HEK293 (cell line): ENCODE measurements around the gene PNPLA3.

Experiments
- CTCF ChIA-PET: fragments of 350-600 bp; formaldehyde crosslinking; extraction: SDS; loops from one replicate; lab custom pipeline; 2021; ENCODE audit warnings: antibody characterized with exemption; lab: Yijun Ruan, JAX
- POLR2A ChIA-PET: fragments of 300-600 bp; formaldehyde crosslinking; extraction: SDS; loops from one replicate; lab custom pipeline; 2020; ENCODE audit warnings: antibody characterized with exemption, inconsistent platforms; lab: Yijun Ruan, JAX
- H3K27ac ChIP-seq: fragments of 200-500 bp; sonication (Bioruptor generic); 2 replicates; pipeline ENCODE4 v1.5.1; 2014; ENCODE audit warnings: low read depth, low read length, control low read depth, inconsistent platforms; ENCODE audit errors: extremely low read depth
- H3K36me3 ChIP-seq, 2 experiments: fragments of 200-500 bp in 1 of 2; sonication (Bioruptor generic) in 1 of 2; 1 replicate in 1 of 2; 2 replicates in 1 of 2; pipeline ENCODE4 v1.5.1; 2014 to 2017; ENCODE audit warnings: inconsistent platforms in 2 of 2, low read length in 2 of 2; ENCODE audit not compliant: control insufficient read depth in 2 of 2, insufficient read depth in 1 of 2
- H3K4me1 ChIP-seq: fragments of 200-500 bp; sonication (Bioruptor generic); 2 replicates; pipeline ENCODE4 v1.5.1; 2014; ENCODE audit warnings: mild to moderate bottlenecking, low read length, inconsistent platforms; ENCODE audit not compliant: control insufficient read depth, insufficient read depth
- H3K4me3 ChIP-seq: 2 replicates; pipeline ENCODE4 v1.5.1; 2011; ENCODE audit warnings: low read depth, mild to moderate bottlenecking, control low read depth, low read length, moderate library complexity
- H3K9me3 ChIP-seq: fragments of 200-500 bp; sonication (Bioruptor generic); 2 replicates; pipeline ENCODE4 v1.5.1; 2014; ENCODE audit warnings: low read depth, low read length, inconsistent platforms; ENCODE audit not compliant: control insufficient read depth, insufficient read depth
- BCL11A ChIP-seq: fragments of 450-650 bp; formaldehyde crosslinking; IDR thresholded peaks from 2 replicates; pipeline ENCODE4 v1.5.1; 2016; ENCODE audit warnings: low read depth, missing biosample characterization, missing genetic modification characterization
- GLIS2 ChIP-seq: fragments of 450-650 bp; formaldehyde crosslinking; IDR thresholded peaks from 2 replicates; pipeline ENCODE4 v1.5.1; 2016; ENCODE audit warnings: missing biosample characterization, missing genetic modification characterization
- HOXC10 ChIP-seq: sonication (generic); formaldehyde crosslinking; IDR thresholded peaks from 2 replicates; pipeline ENCODE4 v1.8.1; 2023; ENCODE audit warnings: mild to moderate bottlenecking, missing genetic modification reagents
- IKZF3 ChIP-seq: fragments of 450-650 bp; IDR thresholded peaks from 2 replicates; pipeline ENCODE4 v1.5.0; 2018; ENCODE audit warnings: missing biosample characterization, mild to moderate bottlenecking, missing genetic modification characterization, moderate library complexity
- MZF1 ChIP-seq: fragments of 450-650 bp; formaldehyde crosslinking; IDR thresholded peaks from 2 replicates; pipeline ENCODE4 v1.5.1; 2017; ENCODE audit warnings: missing biosample characterization, missing genetic modification characterization, borderline replicate concordance
- SP3 ChIP-seq: fragments of 450-650 bp; formaldehyde crosslinking; IDR thresholded peaks from 2 replicates; pipeline ENCODE4 v1.5.1; 2016; ENCODE audit warnings: missing biosample characterization, missing genetic modification characterization
- TRIM28 ChIP-seq: IDR thresholded peaks from 2 replicates; pipeline ENCODE4 v1.6.1; 2011; ENCODE audit warnings: low read length, control low read depth, borderline replicate concordance
- ZBTB1 ChIP-seq: fragments of 450-650 bp; formaldehyde crosslinking; IDR thresholded peaks from 2 replicates; pipeline ENCODE4 v1.5.1; 2016; ENCODE audit warnings: missing biosample characterization, missing genetic modification characterization
- ZNF133 ChIP-seq: fragments of 450-650 bp; formaldehyde crosslinking; IDR thresholded peaks from 2 replicates; pipeline ENCODE4 v1.5.1; 2016; ENCODE audit warnings: missing biosample characterization, missing genetic modification characterization
- ZNF248 ChIP-seq: fragments of 450-650 bp; formaldehyde crosslinking; IDR thresholded peaks from 2 replicates; pipeline ENCODE4 v1.5.1; 2017; ENCODE audit warnings: missing biosample characterization, missing genetic modification characterization
- ZNF311 ChIP-seq: fragments of 450-650 bp; formaldehyde crosslinking; IDR thresholded peaks from 2 replicates; pipeline ENCODE4 v1.5.1; 2017; ENCODE audit warnings: missing biosample characterization, missing genetic modification characterization, borderline replicate concordance
- ZNF37A ChIP-seq: fragments of 450-650 bp; IDR thresholded peaks from 2 replicates; pipeline ENCODE4 v1.5.1; 2018; ENCODE audit warnings: missing biosample characterization, missing genetic modification characterization
- ZNF510 ChIP-seq: fragments of 450-650 bp; formaldehyde crosslinking; IDR thresholded peaks from 2 replicates; pipeline ENCODE4 v1.5.1; 2018; ENCODE audit warnings: mild to moderate bottlenecking, missing genetic modification characterization, missing biosample characterization; ENCODE audit not compliant: insufficient replicate concordance
- ZNF707 ChIP-seq: fragments of 450-650 bp; formaldehyde crosslinking; IDR thresholded peaks from 2 replicates; pipeline ENCODE4 v1.5.1; 2016; ENCODE audit warnings: missing biosample characterization, missing genetic modification characterization
- ZNF843 ChIP-seq: fragments of 450-650 bp; formaldehyde crosslinking; IDR thresholded peaks from 2 replicates; pipeline ENCODE4 v1.5.1; 2016; ENCODE audit warnings: missing biosample characterization, missing genetic modification characterization
- TF ChIP-seq, protein P1 (sequence below): fragments of 450-650 bp; formaldehyde crosslinking; IDR thresholded peaks from 2 replicates; pipeline ENCODE4 v1.5.1; 2016; ENCODE audit warnings: missing biosample characterization, missing genetic modification characterization
- TF ChIP-seq, protein P2 (sequence below): fragments of 450-650 bp; formaldehyde crosslinking; IDR thresholded peaks from 2 replicates; pipeline ENCODE4 v1.5.1; 2016; ENCODE audit warnings: missing biosample characterization, missing genetic modification characterization
- TF ChIP-seq, protein P3 (sequence below): fragments of 450-650 bp; formaldehyde crosslinking; IDR thresholded peaks from 2 replicates; pipeline ENCODE4 v1.5.1; 2016; ENCODE audit warnings: missing biosample characterization, missing genetic modification characterization
- TF ChIP-seq, protein P4 (sequence below): fragments of 450-650 bp; formaldehyde crosslinking; IDR thresholded peaks from 2 replicates; pipeline ENCODE4; 2016; ENCODE audit warnings: missing biosample characterization, missing genetic modification characterization

Gene PNPLA3

DNA sequence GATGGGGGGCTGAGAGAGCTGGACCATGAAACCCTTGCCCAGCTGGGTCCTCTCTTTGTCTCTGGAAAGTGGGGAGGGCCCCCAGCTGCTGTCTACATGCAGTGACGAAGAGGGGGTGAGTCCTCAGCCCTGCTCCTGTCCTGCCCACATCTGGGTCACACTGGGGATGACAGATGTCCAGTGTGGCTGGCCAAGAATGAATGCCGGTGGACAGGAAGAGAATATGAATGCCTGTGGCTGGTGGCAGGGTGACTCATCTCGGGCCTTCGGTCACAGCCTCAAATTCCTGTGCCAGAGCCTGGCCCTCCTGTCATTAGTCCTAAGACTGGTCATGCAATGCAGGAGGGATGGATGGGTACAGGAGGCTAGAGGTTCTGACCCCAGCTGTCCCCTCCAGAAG is 2.2 kb upstream of the PNPLA3 start (continued):
- TF ChIP-seq, protein P1, sequence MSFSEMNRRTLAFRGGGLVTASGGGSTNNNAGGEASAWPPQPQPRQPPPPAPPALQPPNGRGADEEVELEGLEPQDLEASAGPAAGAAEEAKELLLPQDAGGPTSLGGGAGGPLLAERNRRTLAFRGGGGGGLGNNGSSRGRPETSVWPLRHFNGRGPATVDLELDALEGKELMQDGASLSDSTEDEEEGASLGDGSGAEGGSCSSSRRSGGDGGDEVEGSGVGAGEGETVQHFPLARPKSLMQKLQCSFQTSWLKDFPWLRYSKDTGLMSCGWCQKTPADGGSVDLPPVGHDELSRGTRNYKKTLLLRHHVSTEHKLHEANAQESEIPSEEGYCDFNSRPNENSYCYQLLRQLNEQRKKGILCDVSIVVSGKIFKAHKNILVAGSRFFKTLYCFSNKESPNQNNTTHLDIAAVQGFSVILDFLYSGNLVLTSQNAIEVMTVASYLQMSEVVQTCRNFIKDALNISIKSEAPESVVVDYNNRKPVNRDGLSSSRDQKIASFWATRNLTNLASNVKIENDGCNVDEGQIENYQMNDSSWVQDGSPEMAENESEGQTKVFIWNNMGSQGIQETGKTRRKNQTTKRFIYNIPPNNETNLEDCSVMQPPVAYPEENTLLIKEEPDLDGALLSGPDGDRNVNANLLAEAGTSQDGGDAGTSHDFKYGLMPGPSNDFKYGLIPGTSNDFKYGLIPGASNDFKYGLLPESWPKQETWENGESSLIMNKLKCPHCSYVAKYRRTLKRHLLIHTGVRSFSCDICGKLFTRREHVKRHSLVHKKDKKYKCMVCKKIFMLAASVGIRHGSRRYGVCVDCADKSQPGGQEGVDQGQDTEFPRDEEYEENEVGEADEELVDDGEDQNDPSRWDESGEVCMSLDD: no peak
- no peak for TF ChIP-seq TRIM28
- no peak for TF ChIP-seq IKZF3 (tag by site-specific recombination)
- no peak for TF ChIP-seq ZNF248
- no peak for TF ChIP-seq GLIS2 (tag by site-specific recombination)
- TF ChIP-seq MZF1 (tag by site-specific recombination): no peak
- TF ChIP-seq, protein P2, sequence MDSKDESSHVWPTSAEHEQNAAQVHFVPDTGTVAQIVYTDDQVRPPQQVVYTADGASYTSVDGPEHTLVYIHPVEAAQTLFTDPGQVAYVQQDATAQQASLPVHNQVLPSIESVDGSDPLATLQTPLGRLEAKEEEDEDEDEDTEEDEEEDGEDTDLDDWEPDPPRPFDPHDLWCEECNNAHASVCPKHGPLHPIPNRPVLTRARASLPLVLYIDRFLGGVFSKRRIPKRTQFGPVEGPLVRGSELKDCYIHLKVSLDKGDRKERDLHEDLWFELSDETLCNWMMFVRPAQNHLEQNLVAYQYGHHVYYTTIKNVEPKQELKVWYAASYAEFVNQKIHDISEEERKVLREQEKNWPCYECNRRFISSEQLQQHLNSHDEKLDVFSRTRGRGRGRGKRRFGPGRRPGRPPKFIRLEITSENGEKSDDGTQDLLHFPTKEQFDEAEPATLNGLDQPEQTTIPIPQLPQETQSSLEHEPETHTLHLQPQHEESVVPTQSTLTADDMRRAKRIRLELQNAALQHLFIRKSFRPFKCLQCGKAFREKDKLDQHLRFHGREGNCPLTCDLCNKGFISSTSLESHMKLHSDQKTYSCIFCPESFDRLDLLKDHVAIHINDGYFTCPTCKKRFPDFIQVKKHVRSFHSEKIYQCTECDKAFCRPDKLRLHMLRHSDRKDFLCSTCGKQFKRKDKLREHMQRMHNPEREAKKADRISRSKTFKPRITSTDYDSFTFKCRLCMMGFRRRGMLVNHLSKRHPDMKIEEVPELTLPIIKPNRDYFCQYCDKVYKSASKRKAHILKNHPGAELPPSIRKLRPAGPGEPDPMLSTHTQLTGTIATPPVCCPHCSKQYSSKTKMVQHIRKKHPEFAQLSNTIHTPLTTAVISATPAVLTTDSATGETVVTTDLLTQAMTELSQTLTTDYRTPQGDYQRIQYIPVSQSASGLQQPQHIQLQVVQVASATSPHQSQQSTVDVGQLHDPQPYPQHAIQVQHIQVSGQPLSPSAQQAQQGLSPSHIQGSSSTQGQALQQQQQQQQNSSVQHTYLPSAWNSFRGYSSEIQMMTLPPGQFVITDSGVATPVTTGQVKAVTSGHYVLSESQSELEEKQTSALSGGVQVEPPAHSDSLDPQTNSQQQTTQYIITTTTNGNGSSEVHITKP: no peak
- TF ChIP-seq ZBTB1 (tag by site-specific recombination): no peak
- TF ChIP-seq SP3 (tag by site-specific recombination): no peak

GRCh38 chr22:43922123-43922522 is 1.5 kb upstream of the PNPLA3 start:
- TF ChIP-seq ZNF37A (no peak), ZNF707 (tag by site-specific recombination) (no peak), HOXC10 (CRISPR knock-in tag) (no peak), ZNF311 (no peak), ZNF843 (tag by site-specific recombination) (no peak), ZNF133 (no peak), BCL11A (tag by site-specific recombination) (no peak), ZNF510 (tag by site-specific recombination) (no peak)
- TF ChIP-seq, protein P3, sequence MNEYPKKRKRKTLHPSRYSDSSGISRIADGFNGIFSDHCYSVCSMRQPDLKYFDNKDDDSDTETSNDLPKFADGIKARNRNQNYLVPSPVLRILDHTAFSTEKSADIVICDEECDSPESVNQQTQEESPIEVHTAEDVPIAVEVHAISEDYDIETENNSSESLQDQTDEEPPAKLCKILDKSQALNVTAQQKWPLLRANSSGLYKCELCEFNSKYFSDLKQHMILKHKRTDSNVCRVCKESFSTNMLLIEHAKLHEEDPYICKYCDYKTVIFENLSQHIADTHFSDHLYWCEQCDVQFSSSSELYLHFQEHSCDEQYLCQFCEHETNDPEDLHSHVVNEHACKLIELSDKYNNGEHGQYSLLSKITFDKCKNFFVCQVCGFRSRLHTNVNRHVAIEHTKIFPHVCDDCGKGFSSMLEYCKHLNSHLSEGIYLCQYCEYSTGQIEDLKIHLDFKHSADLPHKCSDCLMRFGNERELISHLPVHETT (tag by site-specific recombination): no peak
- TF ChIP-seq, protein P4, sequence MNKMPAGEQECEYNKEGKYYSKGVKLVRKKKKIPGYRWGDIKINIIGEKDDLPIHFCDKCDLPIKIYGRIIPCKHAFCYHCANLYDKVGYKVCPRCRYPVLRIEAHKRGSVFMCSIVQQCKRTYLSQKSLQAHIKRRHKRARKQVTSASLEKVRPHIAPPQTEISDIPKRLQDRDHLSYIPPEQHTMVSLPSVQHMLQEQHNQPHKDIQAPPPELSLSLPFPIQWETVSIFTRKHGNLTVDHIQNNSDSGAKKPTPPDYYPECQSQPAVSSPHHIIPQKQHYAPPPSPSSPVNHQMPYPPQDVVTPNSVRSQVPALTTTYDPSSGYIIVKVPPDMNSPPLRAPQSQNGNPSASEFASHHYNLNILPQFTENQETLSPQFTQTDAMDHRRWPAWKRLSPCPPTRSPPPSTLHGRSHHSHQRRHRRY: no peak
- CTCF ChIA-PET: interaction anchor here (0.6 to 1.9 kb wide), 8 partner anchors 24 to 1374 kb away, joined by 3 to 7 read pairs (median 3); no protein-coding TSS in a partner anchor
- POLR2A ChIA-PET: interaction anchor here (1.3 kb wide), 2 partner anchors 24 to 33 kb away, joined by 4 to 5 read pairs; partner anchors contain the start of gene SAMM50
- H3K27ac ChIP-seq: no peak overlapping the region
- no peaks in the 10 kb centered on the region for H3K36me3 ChIP-seq
- peaks cover 3% of the 10 kb centered on the region; the same call in 1 of the 2 replicates for H3K4me1 ChIP-seq
- H3K9me3 ChIP-seq: no peaks in the 10 kb centered on the region
- H3K4me3 ChIP-seq: no peak overlapping the region
